ENCODE measurements around the gene SORCS2.

DNA sequence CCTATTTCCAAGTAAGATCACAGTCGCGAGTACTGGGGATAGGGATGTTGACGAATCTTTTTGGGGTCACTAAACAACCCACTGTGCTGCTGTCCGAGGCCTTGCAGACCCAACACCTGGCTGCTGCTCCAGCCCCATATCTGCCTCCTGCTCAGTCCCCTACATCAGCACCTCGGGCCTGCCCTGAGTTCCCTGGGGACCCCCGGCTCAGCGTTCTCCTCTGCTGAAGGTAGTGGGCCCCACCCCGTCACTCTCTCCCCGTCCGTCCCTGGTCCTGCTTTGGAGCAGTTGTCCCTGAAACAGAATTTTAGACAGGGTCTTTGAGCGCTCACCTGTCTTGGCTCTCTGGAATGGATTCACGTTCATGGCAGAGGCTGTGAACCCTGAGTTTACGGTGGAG, 444.8 kb downstream of the SORCS2 start:
- TF ChIP-seq CTCF (conservative IDR thresholded peaks at IDR 0.05; ENCODE audit: low read depth, low read length) (no peak), MXI1 (IDR thresholded peaks at IDR 0.05; ENCODE audit: borderline replicate concordance, low read depth, low read length) (no peak), POLR2A (IDR thresholded peaks at IDR 0.05; ENCODE audit: low read depth, low read length) (no peak), MAFK (IDR thresholded peaks at IDR 0.05; ENCODE audit: low read depth, low read length) (no peak), FOS (IDR thresholded peaks at IDR 0.05; ENCODE audit: low read depth, low read length) (no peak), CHD1 (IDR thresholded peaks at IDR 0.05; ENCODE audit: low read depth, low read length) (no peak), BHLHE40 (IDR thresholded peaks at IDR 0.05; ENCODE audit: low read depth, low read length) (no peak), NFE2L2 (IDR thresholded peaks at IDR 0.05; ENCODE audit: low read depth, low read length) (no peak), RCOR1 (IDR thresholded peaks at IDR 0.05; ENCODE audit: insufficient replicate concordance, low read length) (no peak), CEBPB (IDR thresholded peaks at IDR 0.05; ENCODE audit: low read depth, low read length) (no peak), MAZ (IDR thresholded peaks at IDR 0.05; ENCODE audit: borderline replicate concordance, low read depth, low read length) (no peak)
- TF ChIP-seq, protein P1, sequence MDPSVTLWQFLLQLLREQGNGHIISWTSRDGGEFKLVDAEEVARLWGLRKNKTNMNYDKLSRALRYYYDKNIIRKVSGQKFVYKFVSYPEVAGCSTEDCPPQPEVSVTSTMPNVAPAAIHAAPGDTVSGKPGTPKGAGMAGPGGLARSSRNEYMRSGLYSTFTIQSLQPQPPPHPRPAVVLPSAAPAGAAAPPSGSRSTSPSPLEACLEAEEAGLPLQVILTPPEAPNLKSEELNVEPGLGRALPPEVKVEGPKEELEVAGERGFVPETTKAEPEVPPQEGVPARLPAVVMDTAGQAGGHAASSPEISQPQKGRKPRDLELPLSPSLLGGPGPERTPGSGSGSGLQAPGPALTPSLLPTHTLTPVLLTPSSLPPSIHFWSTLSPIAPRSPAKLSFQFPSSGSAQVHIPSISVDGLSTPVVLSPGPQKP (IDR thresholded peaks at IDR 0.05; ENCODE audit: borderline replicate concordance, low read depth, low read length), result no peak
